Stimulated activated CD4-positive, alpha-beta T cell treated with anti-CD3 and anti-CD28 coated beads, Interleukin-15, amount 100 ng/mL, for 24 hours (primary cell): ENCODE results near the gene TUBD1.

Source experiments
- DNase-seq: peaks from one replicate; pipeline ENCODE4 v3.0.0-alpha.2; 2020

The TUBD1 gene

DNA sequence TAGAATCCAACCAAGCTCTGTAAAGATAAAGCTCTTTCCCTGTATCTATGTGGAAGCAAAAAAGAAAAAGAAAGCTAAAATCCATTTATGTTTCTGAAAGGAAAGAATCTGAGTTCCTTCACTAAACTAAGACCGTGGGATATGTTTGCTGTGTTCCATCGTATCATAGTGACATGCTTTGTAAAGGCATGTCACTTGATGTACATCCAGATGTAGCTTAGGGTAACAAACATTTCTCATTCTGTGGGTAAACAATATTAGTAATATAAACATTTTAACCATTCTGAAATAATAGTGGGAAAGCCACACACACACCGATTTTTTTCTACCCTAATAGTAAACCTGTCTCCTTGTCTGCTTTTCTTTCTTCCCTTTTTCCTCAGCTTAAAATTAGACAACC, 78.1 kb downstream of the TUBD1 start:
- no peak for DNase-seq

GRCh38 chr17:59814276-59814675, 78.5 kb downstream of the TUBD1 start:
- DNase-seq, result no peak

GRCh38 chr17:59812139-59812538, 80.6 kb downstream of the TUBD1 start:
- DNase-seq, result no peak

- no peak for DNase-seq
Measured at GRCh38 chr17:59811209-59811608, 81.5 kb downstream of the TUBD1 start.

DNA sequence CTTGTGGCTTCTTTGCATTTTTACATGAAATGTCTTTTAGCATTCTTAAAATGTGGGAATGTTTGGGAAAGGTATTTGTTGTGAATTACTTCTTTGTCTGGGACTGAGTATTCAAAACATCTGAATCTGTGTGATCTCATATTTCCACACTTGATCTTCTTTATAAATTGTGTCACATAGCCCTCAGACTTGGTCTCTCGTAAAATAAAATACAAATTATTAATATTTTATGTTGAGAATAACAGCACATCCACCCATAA, 81.9 kb downstream of the TUBD1 start:
- DNase-seq, result no peak
